NT2/D1 (cell line): ENCODE measurements around the gene FCSK.

Source experiments
- DNase-seq: peaks from one replicate; pipeline ENCODE4 v3.0.0-alpha.2; 2011; ENCODE audit warnings: low read depth, low spot score
- H3K27me3 ChIP-seq: 2 replicates; pipeline ENCODE4 v1.6.0; 2011; ENCODE audit warnings: mild to moderate bottlenecking; ENCODE audit not compliant: insufficient read length, insufficient read depth
- H3K36me3 ChIP-seq: 2 replicates; pipeline ENCODE4 v1.6.1; 2011; ENCODE audit warnings: mild to moderate bottlenecking, low read length, mixed read lengths; ENCODE audit not compliant: insufficient read depth, insufficient read length
- H3K4me1 ChIP-seq: 2 replicates; pipeline ENCODE4 v1.5.1; 2011; ENCODE audit not compliant: insufficient read depth, insufficient read length
- H3K4me3 ChIP-seq: 2 replicates; pipeline ENCODE4 v1.5.1; 2011; ENCODE audit warnings: low read depth; ENCODE audit not compliant: insufficient read length
- H3K9ac ChIP-seq: 2 replicates; pipeline ENCODE4 v1.6.0; 2011; ENCODE audit warnings: low read depth; ENCODE audit not compliant: insufficient read length
- H3K9me3 ChIP-seq: 2 replicates; pipeline ENCODE4 v1.5.1; 2011; ENCODE audit warnings: mild to moderate bottlenecking, low read length; ENCODE audit not compliant: insufficient read depth
- SUZ12 ChIP-seq: IDR thresholded peaks from 2 replicates; pipeline ENCODE4 v1.6.1; 2011; ENCODE audit not compliant: insufficient read length, insufficient read depth; ENCODE audit errors: extremely low read depth
- YY1 ChIP-seq: IDR thresholded peaks from 2 replicates; pipeline ENCODE4 v1.6.1; 2011; ENCODE audit not compliant: insufficient read length, insufficient read depth
- ZNF274 ChIP-seq: IDR thresholded peaks from 2 replicates; pipeline ENCODE4 v1.6.1; 2011; ENCODE audit warnings: mild to moderate bottlenecking, low read depth, low read length

Gene FCSK

DNA sequence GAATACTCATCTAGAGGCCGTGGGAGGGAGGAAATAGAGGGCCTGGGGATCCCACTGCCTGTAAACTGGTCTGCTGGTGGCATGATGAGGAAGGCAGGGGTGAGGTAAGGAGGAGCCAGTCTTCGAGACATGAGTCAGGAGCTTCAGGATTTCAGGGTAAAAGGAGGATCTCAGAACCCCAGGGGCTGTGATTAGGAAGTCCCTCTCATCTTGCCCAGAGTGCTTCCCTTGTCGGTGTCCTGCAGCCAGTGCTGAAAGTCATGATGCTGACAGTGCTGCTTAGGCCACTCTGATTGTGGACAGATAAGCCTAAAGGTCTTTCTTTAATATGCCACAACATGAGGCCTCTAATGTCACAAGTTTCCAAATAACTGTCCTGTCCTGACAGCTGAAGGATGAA is 39.4 kb downstream of the FCSK start:
- TF ChIP-seq SUZ12: no peak
- TF ChIP-seq YY1: no peak
- no peak for TF ChIP-seq ZNF274
- H3K4me1 ChIP-seq: peaks cover 3% of the 10 kb centered on the region
- no peaks in the 10 kb centered on the region for H3K27me3 ChIP-seq
- peaks cover 72% of the 10 kb centered on the region for H3K36me3 ChIP-seq
- DNase-seq: no peak
- H3K4me3 ChIP-seq: no peak overlapping the region
- no peaks in the 10 kb centered on the region for H3K9me3 ChIP-seq
- no peak overlapping the region for H3K9ac ChIP-seq

DNA sequence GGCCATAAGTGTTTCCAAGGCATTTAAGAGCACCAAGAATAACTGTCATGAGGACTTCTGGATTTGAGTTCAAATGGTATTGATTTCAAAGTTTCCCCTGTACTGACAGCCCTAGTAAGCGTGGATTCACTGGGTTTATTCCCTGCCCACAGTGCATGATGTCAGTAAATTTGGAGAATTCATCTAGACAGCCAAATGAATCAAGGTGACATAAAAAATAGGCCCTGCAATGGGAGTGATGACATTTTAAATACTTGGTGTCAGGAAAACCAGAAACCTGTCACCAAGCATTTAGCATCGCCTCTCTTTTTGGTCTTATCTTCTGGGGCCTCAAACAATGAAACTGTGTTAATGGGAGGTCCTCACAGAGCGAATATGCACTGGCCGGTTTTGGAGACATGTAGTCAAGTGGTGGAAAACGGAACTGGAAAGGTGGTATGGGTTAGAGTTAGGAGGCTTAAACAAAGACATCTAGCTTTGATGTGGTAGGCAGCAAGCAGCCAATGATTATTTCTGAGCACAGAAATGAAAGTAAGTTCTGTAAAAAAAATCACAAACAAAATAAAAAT is 39.9 kb downstream of the FCSK start:
- DNase-seq: no peak
- Histone ChIP-seq H3K9ac (no peak overlapping the region), H3K4me3 (no peak overlapping the region), H3K4me1 (peaks cover 3% of the 10 kb centered on the region), H3K9me3 (no peaks in the 10 kb centered on the region), H3K27me3 (no peaks in the 10 kb centered on the region), H3K36me3 (peaks cover 74% of the 10 kb centered on the region)
- no peak for TF ChIP-seq YY1
- TF ChIP-seq ZNF274: no peak
- no peak for TF ChIP-seq SUZ12

DNA sequence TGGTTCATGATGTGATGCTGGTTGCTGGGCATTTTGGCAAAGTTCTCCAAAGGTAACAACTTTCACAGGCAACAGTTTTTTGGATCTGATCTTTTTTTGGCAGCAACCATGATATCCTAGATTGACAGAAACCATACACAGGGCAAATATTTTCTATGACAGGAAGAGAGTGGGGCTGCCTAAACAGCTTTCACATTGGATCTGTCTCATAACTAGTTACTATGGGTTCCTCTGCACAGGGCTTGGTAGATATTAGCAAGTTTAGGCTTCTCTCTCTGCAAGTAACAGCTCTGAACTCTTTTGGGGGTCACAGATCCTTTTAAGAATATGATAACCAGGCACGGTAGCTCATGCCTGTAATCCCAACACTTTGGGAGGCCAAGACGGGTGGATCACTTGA is 40.4 kb downstream of the FCSK start:
- Histone ChIP-seq H3K36me3 (peaks cover 69% of the 10 kb centered on the region), H3K9ac (no peak overlapping the region), H3K4me1 (peaks cover 3% of the 10 kb centered on the region), H3K27me3 (no peaks in the 10 kb centered on the region), H3K4me3 (no peak overlapping the region), H3K9me3 (no peaks in the 10 kb centered on the region)
- no peak for DNase-seq
- no peak for TF ChIP-seq SUZ12
- TF ChIP-seq YY1: no peak
- no peak for TF ChIP-seq ZNF274

DNA sequence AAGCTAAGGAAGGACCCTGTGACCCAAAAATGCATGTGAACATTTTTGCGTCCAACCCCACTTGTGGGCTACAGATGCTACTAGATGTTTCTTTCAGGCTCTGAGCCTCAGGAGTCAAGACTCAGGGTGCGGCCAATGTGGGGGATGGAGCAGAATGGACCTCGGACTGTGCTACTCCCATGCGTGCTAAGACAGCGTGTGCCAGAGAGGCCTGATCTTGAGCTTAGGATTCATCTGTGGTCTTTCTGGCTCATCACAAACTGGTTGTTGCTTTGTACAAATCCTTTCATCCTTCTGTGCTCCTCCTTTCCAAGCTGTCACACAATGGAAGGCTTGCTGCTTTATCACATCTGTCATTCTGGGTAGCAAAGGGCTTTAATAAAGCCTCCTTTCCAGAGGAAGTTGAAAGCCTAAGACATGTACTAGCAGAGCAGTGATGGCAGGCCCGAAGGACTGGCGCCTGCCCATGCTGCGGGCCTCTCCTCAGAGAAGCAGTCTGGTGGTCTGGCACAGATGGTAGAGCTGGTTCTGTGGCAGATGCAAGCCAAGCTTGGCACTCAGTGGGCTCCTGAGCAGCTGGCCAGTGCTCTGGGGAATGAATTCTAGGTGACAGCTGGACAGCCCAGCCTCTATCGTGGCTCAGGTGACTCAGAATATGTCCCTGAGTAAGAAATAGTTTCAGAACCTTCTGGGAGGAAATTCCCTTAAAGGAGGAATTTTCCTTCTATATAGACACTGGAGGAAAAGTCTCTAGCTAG is 41.2 kb downstream of the FCSK start:
- DNase-seq: no peak
- Histone ChIP-seq H3K9ac (no peak overlapping the region), H3K4me3 (no peak overlapping the region), H3K9me3 (no peaks in the 10 kb centered on the region), H3K27me3 (no peaks in the 10 kb centered on the region), H3K4me1 (no peaks in the 10 kb centered on the region), H3K36me3 (peaks cover 71% of the 10 kb centered on the region)
- TF ChIP-seq SUZ12 (no peak), ZNF274 (no peak), YY1 (no peak)

DNA sequence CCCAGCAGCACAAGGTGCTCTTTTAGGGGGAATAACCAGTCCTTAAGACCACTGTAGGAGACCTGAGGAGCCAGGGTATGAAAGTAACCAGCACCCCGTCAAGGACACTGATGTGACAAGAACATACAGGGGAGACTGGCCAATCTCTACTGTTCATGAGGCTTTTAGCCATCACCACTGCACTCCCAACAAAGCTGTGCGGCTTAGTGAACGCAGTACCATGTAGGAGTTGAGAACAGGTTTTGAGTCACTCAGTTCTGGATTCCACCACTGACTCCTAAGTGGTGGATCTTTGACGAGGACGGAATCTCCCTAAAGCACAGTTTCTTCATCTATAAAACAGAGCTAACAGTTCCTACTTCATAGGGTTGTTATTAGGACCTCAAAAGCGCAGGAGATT is 42.1 kb downstream of the FCSK start:
- Histone ChIP-seq H3K27me3 (no peaks in the 10 kb centered on the region), H3K4me3 (no peak overlapping the region), H3K4me1 (no peaks in the 10 kb centered on the region), H3K9me3 (no peaks in the 10 kb centered on the region), H3K36me3 (peaks cover 73% of the 10 kb centered on the region), H3K9ac (no peak overlapping the region)
- no peak for TF ChIP-seq SUZ12
- TF ChIP-seq ZNF274: no peak
- TF ChIP-seq YY1: no peak
- no peak for DNase-seq

DNA sequence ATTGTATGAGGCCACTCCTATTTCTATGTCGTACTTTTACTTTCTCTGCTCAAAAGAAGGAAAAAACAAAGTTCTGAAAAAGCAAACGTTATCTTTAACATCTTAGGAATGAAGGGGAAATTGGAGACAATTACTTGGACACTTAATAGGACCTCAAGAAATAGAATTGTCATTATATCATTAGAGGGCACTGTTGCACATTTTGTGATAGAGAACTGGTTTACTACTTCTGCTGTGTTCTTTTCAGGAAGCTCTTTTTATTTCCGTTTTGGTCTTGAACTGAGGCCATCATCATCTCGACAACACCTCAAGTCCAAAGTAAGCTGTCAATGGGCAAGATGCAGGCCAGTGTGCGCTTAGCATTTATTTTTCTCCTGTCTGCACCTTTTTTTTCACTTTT is 54.4 kb downstream of the FCSK start:
- no peak overlapping the region for H3K4me3 ChIP-seq
- H3K27me3 ChIP-seq: no peaks in the 10 kb centered on the region
- DNase-seq: no peak
- no peaks in the 10 kb centered on the region for H3K9me3 ChIP-seq
- no peak overlapping the region for H3K9ac ChIP-seq
- TF ChIP-seq ZNF274 (no peak), SUZ12 (no peak), YY1 (no peak)
- H3K36me3 ChIP-seq: peaks cover 85% of the 10 kb centered on the region
- H3K4me1 ChIP-seq: no peaks in the 10 kb centered on the region

DNA sequence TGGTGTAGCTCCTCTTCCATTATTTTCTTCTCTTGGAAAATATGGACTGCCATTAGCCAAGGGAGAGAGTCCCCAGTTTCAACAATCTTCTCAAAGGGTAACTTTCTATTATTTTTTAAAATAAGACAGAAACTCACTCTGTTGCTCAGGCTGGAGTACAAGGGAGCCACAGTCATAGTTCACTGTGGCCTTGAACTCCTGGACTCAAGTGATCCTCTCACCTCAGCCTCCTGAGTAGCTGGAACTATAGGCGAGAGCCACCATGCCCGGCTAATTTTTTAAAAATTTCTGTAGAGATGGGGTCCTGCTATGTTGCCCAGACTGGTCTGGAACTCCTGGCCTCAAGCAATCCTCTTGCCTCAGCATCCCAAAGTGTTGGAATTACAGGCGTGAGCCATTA is 55.8 kb downstream of the FCSK start:
- TF ChIP-seq YY1 (no peak), SUZ12 (no peak), ZNF274 (no peak)
- no peaks in the 10 kb centered on the region for H3K9me3 ChIP-seq

More for the DNA sequence above, 55.8 kb downstream of the FCSK start:
- no peaks in the 10 kb centered on the region for H3K4me1 ChIP-seq
- H3K9ac ChIP-seq: no peak overlapping the region
- H3K36me3 ChIP-seq: peaks cover 87% of the 10 kb centered on the region
- H3K27me3 ChIP-seq: no peaks in the 10 kb centered on the region
- H3K4me3 ChIP-seq: no peak overlapping the region
- no peak for DNase-seq
